HFF-Myc (cell line): ENCODE measurements around the gene LCE2C.
"Not testable (repeated sequence)": the region's sequence is repeated elsewhere in the genome, so short reads cannot be mapped to it uniquely, and the experiment has no call there.

Experiments
- DNase-seq: peaks from one replicate; pipeline ENCODE4 v3.0.0-alpha.2; 2011; ENCODE audit warnings: low read depth; ENCODE audit errors: extremely low read depth
- H3K4me3 ChIP-seq: replicated peaks from 2 replicates; pipeline ENCODE4 v1.5.1; 2011; ENCODE audit warnings: low read depth, mild to moderate bottlenecking, control low read depth, low read length
- CTCF ChIP-seq: IDR thresholded peaks from 2 replicates; pipeline ENCODE4 v1.5.1; 2012; ENCODE audit warnings: mild to moderate bottlenecking, low read depth, low read length, control low read depth; ENCODE audit errors: missing control alignments

LCE2C gene

GRCh38 chr1:152673016-152673415, 2.1 kb upstream of the LCE2C start:
- DNase-seq = no peak
- no peak overlapping the region for H3K4me3 ChIP-seq
- TF ChIP-seq CTCF = no peak

- TF ChIP-seq CTCF = no peak
- no peak for DNase-seq
- H3K4me3 ChIP-seq = no peak overlapping the region
Measured at GRCh38 chr1:152679459-152679858, 4.4 kb downstream of the LCE2C start.

GRCh38 chr1:152681616-152682015, 6.5 kb downstream of the LCE2C start:
- DNase-seq = no peak
- no peak for TF ChIP-seq CTCF
- H3K4me3 ChIP-seq = no peak overlapping the region

GRCh38 chr1:152683846-152684245, 8.8 kb downstream of the LCE2C start:
- no peak for DNase-seq
- H3K4me3 ChIP-seq = no peak overlapping the region
- TF ChIP-seq CTCF = no peak

GRCh38 chr1:152685823-152686222, 10.7 kb downstream of the LCE2C start, which contains the start of gene LCE2B:
TSS of gene LCE2B (plus strand) at chr1:152686123. CDS start at chr1:152686844, 721 bp downstream.
- H3K4me3 ChIP-seq, DNase-seq: not testable (repeated sequence)

- no peak for DNase-seq
- no peak for TF ChIP-seq CTCF
- H3K4me3 ChIP-seq = no peak within 1 kb of the TSS
Measured at GRCh38 chr1:152697701-152698600, 22.9 kb downstream of the LCE2C start, which contains the start of gene LCE2A. TSS of gene LCE2A (plus strand) at chr1:152698345. CDS start at chr1:152698902, 557 bp downstream.

- no peak for DNase-seq
- H3K4me3 ChIP-seq = no peak overlapping the region
Measured at GRCh38 chr1:152699746-152700145, 24.7 kb downstream of the LCE2C start.

More at GRCh38 chr1:152699746-152700145, 24.7 kb downstream of the LCE2C start:
- TF ChIP-seq CTCF = no peak
